Smooth muscle cell of the brain vasculature (primary cell): ENCODE measurements around the gene TBX19.

Source experiments
- DNase-seq: peaks from one replicate; pipeline ENCODE4 v3.0.0-alpha.2; 2012; ENCODE audit warnings: low read depth, low spot score

The TBX19 gene

DNA sequence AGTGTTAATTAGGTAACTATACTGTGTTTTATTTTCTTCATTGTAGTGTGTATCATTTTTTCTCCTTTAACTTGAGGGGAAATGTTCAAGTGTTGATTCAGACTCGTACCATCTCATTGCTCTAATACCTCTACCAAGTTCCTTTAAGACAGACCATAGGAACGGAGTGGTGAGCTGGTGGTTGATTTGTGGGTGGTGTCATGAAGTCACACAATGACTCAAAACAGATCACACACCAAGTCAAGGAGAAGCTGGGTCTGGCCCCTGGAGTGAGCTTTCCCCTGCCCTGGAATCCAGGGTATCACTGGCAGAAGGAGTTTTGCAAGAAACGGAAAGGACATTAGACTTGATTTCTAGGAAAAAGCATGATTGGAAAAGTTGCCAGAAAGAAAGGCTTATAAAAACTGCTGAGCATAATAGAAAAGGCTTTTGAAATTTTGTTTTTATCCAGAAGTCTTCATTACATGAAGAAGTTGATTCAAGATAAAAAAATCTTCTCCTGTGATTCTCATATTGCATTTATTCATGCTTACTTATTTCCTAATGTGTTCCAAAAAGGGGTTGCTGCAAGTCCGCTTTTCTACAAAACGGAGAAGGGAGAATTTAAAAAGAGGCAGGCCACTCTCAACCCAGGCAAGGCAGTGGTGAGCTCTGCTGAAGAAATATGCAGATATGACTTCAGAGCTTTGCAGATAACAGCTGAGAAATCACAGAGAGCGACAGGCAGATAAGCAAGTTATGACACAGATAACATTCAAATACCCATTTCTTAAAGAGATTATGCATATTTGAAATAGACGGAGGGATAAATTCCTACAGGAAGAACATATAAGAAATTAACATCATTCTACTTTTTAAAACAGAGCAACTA lies 79.7 kb downstream of the TBX19 start:
- DNase-seq: no peak

DNA sequence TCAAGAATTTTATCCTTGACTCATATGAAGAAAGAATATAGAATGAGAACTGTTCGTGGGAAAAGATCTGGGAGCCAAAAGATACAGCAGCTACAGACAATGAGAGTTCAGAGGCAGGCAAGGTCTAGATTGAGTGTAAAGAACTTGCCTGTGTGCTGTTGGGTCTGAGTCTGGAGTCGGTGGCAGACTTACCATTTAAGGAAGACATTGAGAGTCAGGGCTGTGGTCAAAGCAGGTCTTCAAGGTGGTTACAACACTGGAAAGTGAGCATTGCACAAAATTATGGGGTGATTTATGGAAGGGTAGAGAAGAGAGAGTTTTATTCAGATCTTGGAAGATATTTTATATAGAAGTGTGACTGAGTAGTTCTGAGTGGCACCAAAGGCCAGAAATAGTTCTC lies 80.6 kb downstream of the TBX19 start:
- no peak for DNase-seq

DNA sequence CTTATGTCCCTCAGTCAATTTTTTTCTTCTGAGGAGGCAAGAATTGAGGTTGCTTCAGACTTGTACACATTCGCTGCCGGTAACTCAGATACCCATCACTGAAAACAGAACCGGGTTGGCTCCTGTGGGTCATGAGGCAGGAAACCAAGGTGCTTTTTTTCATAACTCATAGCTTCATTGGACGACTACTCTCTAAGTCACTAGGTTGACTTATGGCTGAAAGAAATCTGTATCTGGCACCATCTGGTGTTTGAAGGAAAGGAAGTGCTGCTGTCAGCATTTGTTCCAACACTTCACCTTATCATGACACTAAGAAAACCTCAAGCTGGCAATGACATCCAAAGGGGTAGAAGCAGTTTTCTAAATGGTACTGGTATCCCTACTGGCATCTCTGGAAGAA lies 82.3 kb downstream of the TBX19 start:
- no peak for DNase-seq
